Endothelial cell of umbilical vein (primary cell): ENCODE results near the gene ASIC1. TPM values are rescaled to one million over a fixed set of nuclear protein-coding genes. Genes with fewer than 3 reads are reported as not detected.

Source experiments
- BruUV-seq: library from RNA; stranded (reverse); fragments of 400-500 nt; replicated peaks from 2 replicates; lab custom pipeline; 2021; lab: Mats Ljungman, UMichigan
- CTCF ChIA-PET: fragments of 300-600, 350-600 bp; sonication (Branson Sonifier 250); formaldehyde crosslinking; loops from one replicate; lab custom pipeline; 2021; ENCODE audit warnings: antibody characterized with exemption, inconsistent platforms; lab: Charles Lee
- POLR2A ChIA-PET: fragments of 300-600, 350-600 bp; sonication (Branson Sonifier 250); formaldehyde crosslinking; loops from one replicate; lab custom pipeline; 2021; ENCODE audit warnings: antibody characterized with exemption, inconsistent platforms; lab: Charles Lee
- DNase-seq: peaks from one replicate; pipeline ENCODE4 v3.0.0-alpha.2; 2011; ENCODE audit warnings: low read depth, low spot score
- FAIRE-seq: peaks from 2 replicates; lab custom pipeline; 2011; peaks lifted over from hg19 to GRCh38; lab: Jason Lieb, UNC
- H2AFZ ChIP-seq: 2 replicates; pipeline ENCODE4 v1.6.0; 2012; ENCODE audit warnings: low read depth, low read length, control low read depth, inconsistent platforms
- H3K27ac ChIP-seq: 2 replicates; pipeline ENCODE4 v1.5.1; 2011; ENCODE audit warnings: low read depth, mild to moderate bottlenecking, control low read depth, low read length, moderate library complexity; ENCODE audit not compliant: insufficient read depth
- H3K27me3 ChIP-seq, 2 experiments: 2 replicates each; pipeline versions ENCODE4 v1.6.0 to v1.6.1; 2011; ENCODE audit warnings: low read length in 2 of 2, mixed read lengths in 1 of 2; ENCODE audit not compliant: control insufficient read depth in 2 of 2, insufficient read depth in 2 of 2
- H3K36me3 ChIP-seq, 2 experiments: 2 replicates in 1 of 2; 3 replicates in 1 of 2; pipeline ENCODE4 v1.5.1; 2011; ENCODE audit warnings: low read length in 2 of 2, mild to moderate bottlenecking in 1 of 2, moderate library complexity in 1 of 2; ENCODE audit not compliant: control insufficient read depth in 2 of 2, insufficient read depth in 2 of 2; ENCODE audit errors: extremely low read depth in 1 of 2
- H3K4me1 ChIP-seq: 3 replicates; pipeline ENCODE4 v1.5.1; 2011; ENCODE audit warnings: mild to moderate bottlenecking, low read length; ENCODE audit not compliant: control insufficient read depth, insufficient read depth; ENCODE audit errors: extremely low read depth
- H3K4me2 ChIP-seq: 2 replicates; pipeline ENCODE4 v1.6.1; 2011; ENCODE audit warnings: low read length, control low read depth, mixed read lengths; ENCODE audit not compliant: insufficient read depth
- H3K4me3 ChIP-seq, 3 experiments: fragments of 200-600 bp in 1 of 3; sonication (generic), shearing (Covaris generic) in 1 of 3; replicated peaks in 1 of 3; 2 replicates each; pipeline ENCODE4 v1.5.1; 2011 to 2016; ENCODE audit warnings: control low read depth in 3 of 3, low read length in 3 of 3, mild to moderate bottlenecking in 2 of 3, inconsistent platforms in 1 of 3, low read depth in 1 of 3, moderate library complexity in 1 of 3; ENCODE audit not compliant: insufficient read depth in 1 of 3
- H3K79me2 ChIP-seq: 2 replicates; pipeline ENCODE4 v1.6.0; 2012; ENCODE audit warnings: low read length, inconsistent platforms; ENCODE audit not compliant: control insufficient read depth, insufficient read depth
- H3K9ac ChIP-seq: replicated peaks from 2 replicates; pipeline ENCODE3; 2011; ENCODE audit warnings: low read length, control low read depth; ENCODE audit not compliant: insufficient read depth; ENCODE audit errors: extremely low read depth
- H3K9me1 ChIP-seq: replicated peaks from 3 replicates; pipeline ENCODE4 v1.6.0; 2011; ENCODE audit warnings: mild to moderate bottlenecking, low read length; ENCODE audit not compliant: control insufficient read depth, insufficient read depth; ENCODE audit errors: extremely low read depth
- H3K9me3 ChIP-seq: replicated peaks from 2 replicates; pipeline ENCODE4 v1.5.1; 2012; ENCODE audit warnings: low read length, inconsistent platforms; ENCODE audit not compliant: control insufficient read depth, insufficient read depth
- H4K20me1 ChIP-seq: replicated peaks from 2 replicates; pipeline ENCODE3; 2011; ENCODE audit warnings: mild to moderate bottlenecking, low read length; ENCODE audit not compliant: control insufficient read depth, insufficient read depth; ENCODE audit errors: extremely low read depth
- CTCF ChIP-seq, 2 donors: IDR thresholded peaks; 1 replicate in 1 of 2; 2 replicates in 1 of 2; pipeline ENCODE4 v1.5.1; 2011; ENCODE audit warnings: low read length in 2 of 2, mild to moderate bottlenecking in 2 of 2, moderate library complexity in 2 of 2, control low read depth in 1 of 2, inconsistent platforms in 1 of 2, low read depth in 1 of 2; ENCODE audit not compliant: insufficient read depth in 1 of 2; ENCODE audit errors: extremely low read depth in 1 of 2
- EZH2 ChIP-seq: IDR thresholded peaks from 2 replicates; pipeline ENCODE4 v1.6.1; 2012; ENCODE audit warnings: borderline replicate concordance, low read depth, mild to moderate bottlenecking, moderate library complexity, low read length, inconsistent platforms; ENCODE audit not compliant: severe bottlenecking
- FOS ChIP-seq: IDR thresholded peaks from 2 replicates; pipeline ENCODE4 v1.6.1; 2011; ENCODE audit warnings: mild to moderate bottlenecking, low read length, moderate library complexity, borderline replicate concordance; ENCODE audit not compliant: insufficient read depth
- GATA2 ChIP-seq: IDR thresholded peaks from 2 replicates; pipeline ENCODE4 v1.7.0; 2011; ENCODE audit warnings: low read depth, mild to moderate bottlenecking, moderate library complexity, mixed read lengths, low read length; ENCODE audit not compliant: insufficient read length, insufficient read depth
- JUN ChIP-seq: IDR thresholded peaks from 2 replicates; pipeline ENCODE4 v1.6.1; 2011; ENCODE audit warnings: borderline replicate concordance, low read depth; ENCODE audit not compliant: insufficient read length, insufficient read depth
- MAX ChIP-seq: IDR thresholded peaks from 2 replicates; pipeline ENCODE4 v1.6.1; 2011; ENCODE audit not compliant: insufficient read depth, insufficient read length
- MYC ChIP-seq: IDR thresholded peaks from one replicate; pipeline ENCODE4 v1.6.1; 2011; ENCODE audit warnings: mild to moderate bottlenecking, low read depth, low read length
- POLR2A ChIP-seq: IDR thresholded peaks from 2 replicates; pipeline ENCODE4 v1.6.1; 2012; ENCODE audit warnings: low read depth, mild to moderate bottlenecking, control low read depth, low read length
- POLR2AphosphoS5 ChIP-seq: IDR thresholded peaks from 2 replicates; pipeline ENCODE4 v1.6.1; 2012; ENCODE audit warnings: low read depth, mild to moderate bottlenecking, control low read depth, low read length, moderate library complexity; ENCODE audit not compliant: insufficient read depth
- dilution Hi-C: fragments of 300-500 bp; cut with MboI; formaldehyde crosslinking; loops from one replicate; pipeline ENCODE4 v1.15.0; 2019; ENCODE audit warnings: low sequenced_read_pairs; ENCODE audit not compliant: extremely low pct_ligation_motif_present
- intact Hi-C: fragments of 100-400 bp; cut with micrococcal nuclease; formaldehyde crosslinking; loops from one replicate; pipeline ENCODE4 v1.10.0; 2022
- polyA plus RNA-seq, 4 experiments: library from polyadenylated mRNA; depleted of rRNA in 3 of 4; stranded (reverse) in 3 of 4; unstranded in 1 of 4; fragments of >200 nt; gene quantifications; 2 replicates each; pipeline versions ENCODE4 v1.2.1 to v1.2.3, GENCODE V29; 2011 to 2012; ENCODE audit warnings: missing spikeins in 1 of 4
- total RNA-seq: library from RNA; stranded (reverse); gene quantifications from 2 replicates; pipeline ENCODE4 v1.2.3, GENCODE V29; 2021

Gene ASIC1
- total and polyA plus RNA-seq, 2 donors (not counting 3 experiments of a cell fraction or from before 2014, with no cell fraction given) = 0.53 to 0.66 TPM

GRCh38 chr12:50065726-50066310, 8.4 kb downstream of the ASIC1 start:
- H3K27me3 ChIP-seq = peaks cover 31 to 32% of the 10 kb centered on the region in 2 experiments
- ChIA-PET CTCF (interaction anchor here (0.9 to 12.1 kb wide), 8 partner anchors 9 to 197 kb away, joined by 3 to 317 read pairs (median 4); partner anchors contain the start of gene AQP6), POLR2A (no interaction called here)
- no peak overlapping the region for H2AFZ ChIP-seq
- H3K9me1 ChIP-seq = no peaks in the 10 kb centered on the region
- TF ChIP-seq POLR2AphosphoS5 (no peak), MYC (no peak), JUN (no peak), CTCF (IDR thresholded peaks at IDR 0.05; ENCODE audit: extremely low read depth in 1 of 2, insufficient read depth in 1 of 2, low read depth in 1 of 2, low read length in 2 of 2) (no peak), POLR2A (no peak), GATA2 (no peak), EZH2 (no peak), MAX (no peak), FOS (no peak)
- no peak for FAIRE-seq
- no peak overlapping the region for H3K4me3 ChIP-seq
- no peak for DNase-seq
- no peaks in the 10 kb centered on the region for H3K9me3 ChIP-seq
- H4K20me1 ChIP-seq = no peaks in the 10 kb centered on the region
- H3K27ac ChIP-seq = no peak overlapping the region
- H3K79me2 ChIP-seq = no peaks in the 10 kb centered on the region
- BruUV-seq = no TSS peak
- no peak overlapping the region for H3K9ac ChIP-seq
- no peaks in the 10 kb centered on the region for H3K36me3 ChIP-seq
- intact Hi-C loops = no loop called here
- no peak overlapping the region for H3K4me2 ChIP-seq
- H3K4me1 ChIP-seq = peaks cover 3% of the 10 kb centered on the region
- dilution Hi-C loops = loop anchor here (25.0 kb wide), 1 partner anchor 104 kb away; the partner anchor contains the start of genes AQP2, AQP5 and AQP6
